HG03064 (cell line): ENCODE measurements around the gene VSTM2B.

Experiments used
- ATAC-seq: cut with Tn5 transposase; IDR thresholded peaks from one replicate; pipeline ENCODE4 v1.9.1; 2021; ENCODE audit warnings: low read depth; ENCODE audit not compliant: unreplicated experiment

VSTM2B gene

GRCh38 chr19:29528946-29529645 lies 3.3 kb downstream of the VSTM2B start:
- ATAC-seq: no peak

- no peak for ATAC-seq
Observed at GRCh38 chr19:29529646-29530539, 4.1 kb downstream of the VSTM2B start.

GRCh38 chr19:29530540-29531457 lies 5.0 kb downstream of the VSTM2B start:
- no peak for ATAC-seq

- no peak for ATAC-seq
Observed at GRCh38 chr19:29531458-29532025, 5.7 kb downstream of the VSTM2B start.

- no peak for ATAC-seq
Observed at GRCh38 chr19:29532097-29532496, 6.3 kb downstream of the VSTM2B start.

- no peak for ATAC-seq
Observed at GRCh38 chr19:29532956-29533355, 7.2 kb downstream of the VSTM2B start.

GRCh38 chr19:29533578-29534544 lies 8.1 kb downstream of the VSTM2B start:
- ATAC-seq: no peak

GRCh38 chr19:29535214-29535831 lies 9.5 kb downstream of the VSTM2B start:
- no peak for ATAC-seq

- no peak for ATAC-seq
Observed at GRCh38 chr19:29535984-29536508, 10.3 kb downstream of the VSTM2B start.

- no peak for ATAC-seq
Observed at GRCh38 chr19:29537181-29537580, 11.4 kb downstream of the VSTM2B start.

GRCh38 chr19:29537601-29538000 lies 11.8 kb downstream of the VSTM2B start:
- no peak for ATAC-seq

- no peak for ATAC-seq
Observed at GRCh38 chr19:29538146-29538545, 12.4 kb downstream of the VSTM2B start.

GRCh38 chr19:29538651-29539050 lies 12.9 kb downstream of the VSTM2B start:
- no peak for ATAC-seq

GRCh38 chr19:29539131-29539530 lies 13.3 kb downstream of the VSTM2B start:
- ATAC-seq: no peak

- ATAC-seq: no peak
Observed at GRCh38 chr19:29539670-29540069, 13.9 kb downstream of the VSTM2B start.

- no peak for ATAC-seq
Observed at GRCh38 chr19:29540114-29540513, 14.3 kb downstream of the VSTM2B start.

GRCh38 chr19:29541473-29542253 lies 15.9 kb downstream of the VSTM2B start:
- ATAC-seq: no peak

GRCh38 chr19:29542327-29542726 lies 16.5 kb downstream of the VSTM2B start:
- no peak for ATAC-seq
